Stimulated activated CD8-positive, alpha-beta memory T cell treated with anti-CD3 and anti-CD28 coated beads, Interleukin-4, amount 100 ng/mL, for 1 hour (primary cell): ENCODE measurements around the gene NFYC.

ENCODE experiments used
- DNase-seq, 2 donors: peaks; one replicate each; pipeline ENCODE4 v3.0.0-alpha.2; 2020; ENCODE audit warnings: low read depth in 2 of 2, low spot score in 1 of 2

Gene NFYC

DNA sequence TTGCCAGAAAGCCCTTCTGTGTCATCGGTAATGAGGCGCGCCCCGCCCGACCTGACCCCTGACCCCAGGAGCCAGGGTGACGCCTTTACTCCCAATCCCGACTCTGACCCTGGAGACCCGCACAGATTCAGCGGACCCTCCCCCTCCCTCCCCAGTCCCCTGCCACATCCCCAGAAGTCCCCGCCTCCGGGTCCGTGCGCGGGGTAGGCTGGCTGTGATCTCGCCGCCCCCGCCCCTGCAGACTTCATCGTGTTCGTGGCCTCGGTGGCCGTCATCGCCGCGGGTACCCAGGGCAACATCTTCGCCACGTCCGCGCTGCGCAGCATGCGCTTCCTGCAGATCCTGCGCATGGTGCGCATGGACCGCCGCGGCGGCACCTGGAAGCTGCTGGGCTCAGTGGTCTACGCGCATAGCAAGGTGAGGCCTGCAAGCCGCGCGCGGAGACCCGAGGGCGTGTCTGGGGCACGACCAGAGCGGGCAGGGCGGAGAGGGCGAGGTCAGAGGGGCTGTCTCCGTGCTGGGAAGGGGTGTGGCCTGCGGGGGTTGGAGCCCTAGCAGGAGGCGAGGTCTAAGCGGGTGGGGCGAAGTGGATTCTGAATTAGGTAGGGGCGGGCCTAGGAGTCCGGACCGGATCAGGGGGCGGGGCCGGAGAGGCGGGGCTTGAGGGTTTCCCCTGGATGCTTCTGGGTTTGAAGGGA, 126.9 kb downstream of the NFYC start:
- DNase-seq = peak; percentile 64 to 71

DNA sequence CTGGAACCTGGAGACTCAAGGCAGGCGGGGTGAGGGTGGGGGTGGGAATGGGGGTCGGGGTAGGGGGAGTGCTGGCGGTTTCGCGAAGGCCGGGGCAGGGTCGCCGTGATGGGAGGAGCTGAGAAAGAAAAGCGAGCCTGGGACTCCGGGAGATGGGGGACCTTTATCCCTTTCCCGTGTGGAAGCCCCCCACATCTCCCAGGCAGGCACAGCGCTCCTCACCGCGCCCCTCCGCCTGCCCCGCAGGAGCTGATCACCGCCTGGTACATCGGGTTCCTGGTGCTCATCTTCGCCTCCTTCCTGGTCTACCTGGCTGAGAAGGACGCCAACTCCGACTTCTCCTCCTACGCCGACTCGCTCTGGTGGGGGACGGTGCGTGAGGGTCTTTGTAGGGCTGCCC, 127.6 kb downstream of the NFYC start:
- no peak for DNase-seq

DNA sequence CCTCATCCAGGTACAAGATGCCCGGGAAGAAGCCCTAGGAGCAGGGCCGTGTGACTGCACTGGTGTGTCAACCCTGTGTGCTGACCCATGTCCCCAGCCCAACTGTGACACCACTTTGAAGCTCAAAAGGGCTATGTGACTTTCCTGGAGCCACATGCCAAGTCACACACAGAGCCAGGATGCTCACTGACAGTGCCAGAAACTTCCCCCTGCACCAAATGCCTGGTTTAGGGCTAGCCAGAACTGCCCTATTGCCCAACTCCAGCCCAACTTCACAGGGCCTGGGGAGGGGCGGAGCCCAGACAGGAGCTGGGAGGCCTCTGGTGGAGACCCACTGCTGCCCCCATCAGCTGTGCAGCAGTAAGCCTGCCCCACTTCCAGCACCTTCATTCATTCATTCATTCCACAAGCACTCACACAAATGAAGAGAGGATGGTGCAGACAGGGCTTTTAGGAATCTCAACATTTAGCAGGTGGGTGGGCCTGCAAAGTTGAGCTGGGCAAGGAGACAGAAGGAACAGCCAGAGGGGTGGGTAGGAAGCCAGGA, 128.8 kb downstream of the NFYC start:
- no peak for DNase-seq
